ENCODE data around the gene EXT2. TPM values are rescaled to one million over a fixed set of nuclear protein-coding genes. Genes with fewer than 3 reads are reported as not detected.

Gene EXT2
- total RNA-seq: 93.4 and 122 TPM in 2 replicates

DNA sequence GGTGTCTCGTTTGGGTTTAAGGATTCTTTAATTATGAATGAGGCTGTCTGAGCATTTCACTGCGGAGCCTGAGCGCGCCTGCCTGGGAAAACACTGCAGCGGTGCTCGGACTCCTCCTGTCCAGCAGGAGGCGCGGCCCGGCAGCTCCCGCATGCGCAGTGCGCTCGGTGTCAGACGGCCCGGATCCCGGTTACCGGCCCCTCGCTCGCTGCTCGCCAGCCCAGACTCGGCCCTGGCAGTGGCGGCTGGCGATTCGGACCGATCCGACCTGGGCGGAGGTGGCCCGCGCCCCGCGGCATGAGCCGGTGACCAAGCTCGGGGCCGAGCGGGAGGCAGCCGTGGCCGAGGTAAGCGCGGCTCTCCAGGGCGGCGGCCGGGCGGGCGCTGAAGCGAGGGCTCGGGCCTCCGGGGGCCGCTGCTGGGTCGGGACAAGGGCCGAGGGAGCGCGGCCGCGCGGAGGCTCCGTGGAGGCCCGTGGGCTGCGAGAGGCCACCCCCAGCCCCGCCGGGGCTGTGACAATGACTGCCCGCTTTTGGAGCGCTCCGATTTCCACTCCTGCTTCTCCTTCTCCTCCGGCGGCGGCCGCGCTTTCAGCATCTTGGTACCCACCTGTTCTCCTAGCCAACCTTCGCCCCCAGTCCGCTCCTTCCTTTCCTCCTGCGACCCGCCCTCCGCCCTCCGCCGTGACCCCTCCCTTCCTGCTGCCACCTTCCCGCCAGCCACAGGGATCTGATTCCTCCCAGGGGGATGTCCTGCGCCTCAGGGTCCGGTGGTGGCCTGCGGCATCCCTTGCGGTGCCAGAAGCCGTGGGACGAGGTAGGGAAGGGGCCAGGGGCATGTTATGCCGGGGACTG lies at the start of gene EXT2:
Gene EXT2, plus strand, starts transcription at position 173 of the 854 bp plus-strand sequence. CDS start 12,035 bp downstream, outside the sequence.

DNA sequence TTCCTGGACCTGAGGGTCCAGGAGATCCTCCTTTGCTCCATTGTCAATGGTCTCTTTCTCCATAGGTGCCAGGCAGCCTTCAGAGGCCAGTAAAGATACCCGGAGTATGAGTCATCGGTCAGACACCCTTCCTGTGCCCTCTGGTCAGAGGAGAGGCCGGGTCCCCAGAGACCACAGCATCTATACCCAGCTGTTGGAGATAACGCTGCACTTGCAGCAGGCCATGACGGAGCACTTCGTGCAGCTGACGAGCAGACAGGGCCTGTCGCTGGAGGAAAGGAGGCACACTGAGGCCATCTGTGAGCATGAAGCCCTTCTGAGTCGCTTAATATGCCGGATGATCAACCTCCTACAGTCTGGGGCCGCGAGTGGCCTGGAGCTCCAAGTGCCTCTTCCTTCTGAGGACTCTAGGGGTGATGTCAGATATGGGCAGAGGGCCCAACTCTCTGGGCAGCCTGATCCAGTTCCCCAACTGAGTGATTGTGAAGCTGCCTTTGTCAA lies 47.5 kb upstream of the EXT2 start, which contains the start of gene ACCSL:
Gene ACCSL, plus strand, starts transcription at position 51 of the 501 bp plus-strand sequence. Its CDS starts 56 bp downstream, at position 107.

DNA sequence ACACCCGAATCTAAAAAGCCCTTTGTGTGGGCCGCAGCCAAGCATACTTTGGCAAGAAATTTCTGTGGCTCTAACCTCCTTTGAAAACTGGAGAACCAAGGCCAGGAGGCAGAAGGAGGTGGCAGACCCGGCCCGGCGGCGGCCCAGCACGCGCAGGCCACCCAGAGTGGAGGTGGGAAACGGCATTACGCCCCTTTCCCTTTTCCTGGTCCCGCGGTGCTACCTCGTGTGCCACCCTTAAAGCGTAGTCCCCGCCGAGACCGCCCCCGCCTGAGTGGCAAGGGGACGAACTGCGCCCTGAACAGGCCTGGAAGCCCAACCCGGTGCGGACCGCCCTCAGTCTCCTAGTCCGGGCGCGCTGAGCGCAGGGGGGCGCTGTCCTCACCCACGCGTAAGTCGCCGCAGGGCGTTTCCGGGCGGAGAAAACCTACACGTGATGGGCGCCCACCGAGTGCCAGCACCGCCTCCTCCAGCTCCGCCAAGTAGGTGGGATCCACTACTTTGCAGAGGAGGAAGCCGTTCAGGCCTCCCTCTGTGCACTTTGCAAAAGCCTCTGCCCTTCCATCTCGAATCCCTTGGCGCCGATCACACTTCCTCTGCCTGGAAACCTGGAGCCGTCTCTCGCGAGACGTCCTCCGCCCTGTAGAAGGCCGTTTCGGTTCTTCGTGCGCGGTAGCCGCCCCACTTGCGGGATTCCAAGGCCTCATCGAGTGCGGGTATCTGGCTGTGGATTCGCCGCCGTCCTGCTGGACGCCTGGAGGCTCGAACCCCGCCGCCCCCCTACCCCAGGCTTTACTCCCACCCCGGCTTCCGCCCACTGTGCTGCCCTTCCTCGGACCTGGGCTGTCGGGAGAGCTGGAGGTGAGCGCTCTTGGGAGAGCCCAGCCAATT lies 29.4 kb upstream of the EXT2 start, which contains the start of gene ACCS:
Gene ACCS, plus strand, starts transcription at position 430 of the 891 bp plus-strand sequence. CDS start 1,358 bp downstream, outside the sequence.

Other genes starting within 250 kb of the EXT2 start
- gene ALKBH3, start 214.8 kb upstream of the EXT2 start, total RNA-seq: 30.5 and 49.7 TPM in 2 replicates
- 2.2 and 2.8 TPM in 2 replicates for gene C11orf96, start 153.0 kb upstream of the EXT2 start, total RNA-seq
- not detected in 2 replicates for gene ACCSL, start 47.7 kb upstream of the EXT2 start, total RNA-seq
- gene ACCS, start 29.4 kb upstream of the EXT2 start, total RNA-seq: 7.5 and 17.5 TPM in 2 replicates
- gene ALX4, start 214.5 kb downstream of the EXT2 start, total RNA-seq: under 0.01 and 0.09 TPM in 2 replicates